ENCODE results near the gene AP3B2.
A peak's percentile ranks its signal among the peaks of the same experiment; 100 is the strongest.
"Not testable (repeated sequence)": the region's sequence is repeated elsewhere in the genome, so short reads cannot be mapped to it uniquely, and the experiment has no call there.

AP3B2 gene

DNA sequence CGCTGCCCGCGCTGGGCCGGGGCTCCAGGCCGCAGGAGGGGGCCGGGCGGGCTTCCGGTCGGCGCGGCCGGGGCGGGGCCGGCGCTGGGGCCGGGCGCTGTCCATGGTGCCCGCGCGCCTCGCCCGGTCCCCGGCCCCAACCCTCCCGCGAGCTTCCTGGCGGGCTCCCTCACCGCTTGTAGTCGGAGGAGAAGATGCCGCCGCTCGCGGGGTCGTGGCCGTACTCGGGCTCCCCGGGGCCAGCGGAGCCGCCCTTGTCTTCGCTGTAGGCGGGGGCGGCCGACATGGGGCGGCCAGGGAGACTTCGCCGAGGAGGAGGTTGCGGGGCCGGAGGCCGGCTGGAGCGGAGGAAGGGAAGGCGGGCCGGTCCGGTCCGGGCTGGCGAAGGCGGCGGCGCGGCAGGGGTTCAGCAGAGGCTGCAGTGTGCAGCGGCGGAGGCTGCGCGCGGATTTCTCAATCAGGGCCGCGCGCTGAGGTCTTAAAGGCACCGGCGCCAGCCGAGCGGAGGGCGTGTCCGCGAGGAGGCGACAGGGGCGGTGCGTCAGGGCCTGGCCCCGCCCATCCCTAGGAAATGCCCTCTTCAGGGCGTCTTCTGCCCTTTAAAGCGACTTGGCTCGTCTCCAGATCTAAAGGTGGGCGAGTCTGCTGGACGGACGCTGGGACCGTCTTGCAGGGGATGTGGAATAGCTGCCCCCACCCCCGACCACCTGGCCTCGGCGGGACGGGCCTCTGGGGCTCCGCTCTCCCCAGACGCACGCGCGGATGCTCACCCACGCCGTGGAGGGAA is at the start of gene AP3B2:
Gene AP3B2, minus strand, starts transcription at position 455 of the 787 bp plus-strand sequence. Its CDS starts 169 bp downstream, at position 286.
- peak; percentile 65 to 68 for DNase-seq

GRCh38 chr15:82751308-82751707 is 41.6 kb upstream of the AP3B2 start:
- no peak for DNase-seq

- no peak for DNase-seq
These were observed 41.1 kb upstream of the AP3B2 start for GRCh38 chr15:82750831-82751180.

DNA sequence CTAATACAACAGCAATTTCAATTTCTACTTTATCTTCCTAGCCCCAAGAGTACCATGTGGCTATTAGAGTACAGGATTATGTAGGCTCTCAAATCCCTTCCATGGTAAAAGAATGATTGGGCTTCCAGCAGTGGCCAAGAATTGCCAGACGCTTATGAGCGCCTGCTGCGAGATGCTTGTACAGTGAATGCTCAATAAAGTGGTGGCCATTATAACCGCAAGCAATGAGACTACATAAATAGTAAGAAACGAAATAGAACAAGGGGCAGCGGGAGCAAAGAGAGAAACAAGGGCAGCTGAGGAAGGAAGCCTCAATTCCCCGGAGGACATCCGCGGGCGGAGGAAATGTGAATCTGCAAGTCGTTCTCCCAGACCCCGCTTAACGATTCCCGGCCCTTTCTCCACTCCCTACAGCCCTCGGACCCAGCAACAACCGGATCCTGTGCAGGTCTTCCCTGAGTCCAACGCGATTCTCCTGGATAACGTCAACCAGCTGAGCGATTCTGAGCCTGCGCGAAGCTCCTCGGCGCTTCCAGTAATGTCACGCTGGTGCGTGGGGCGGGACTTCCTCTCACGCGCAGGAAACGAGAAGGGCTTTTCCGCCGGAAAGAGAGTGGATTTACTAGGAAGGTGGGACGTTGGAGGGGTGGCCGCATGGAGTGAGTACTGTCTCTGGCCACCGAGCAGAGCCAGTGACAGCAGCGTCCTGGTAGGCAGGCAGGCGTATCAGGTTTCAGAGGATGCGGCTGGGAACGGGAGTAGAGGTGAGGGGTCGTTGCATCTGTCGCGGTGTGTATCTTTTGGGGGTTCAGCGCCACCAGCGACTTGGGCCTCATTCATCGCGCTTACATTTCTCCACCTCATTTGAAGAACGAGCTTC is 40.5 kb upstream of the AP3B2 start:
- DNase-seq = peak; percentile 74 to 80

- DNase-seq = no peak
These were observed 38.6 kb upstream of the AP3B2 start for GRCh38 chr15:82748315-82748714.

DNA sequence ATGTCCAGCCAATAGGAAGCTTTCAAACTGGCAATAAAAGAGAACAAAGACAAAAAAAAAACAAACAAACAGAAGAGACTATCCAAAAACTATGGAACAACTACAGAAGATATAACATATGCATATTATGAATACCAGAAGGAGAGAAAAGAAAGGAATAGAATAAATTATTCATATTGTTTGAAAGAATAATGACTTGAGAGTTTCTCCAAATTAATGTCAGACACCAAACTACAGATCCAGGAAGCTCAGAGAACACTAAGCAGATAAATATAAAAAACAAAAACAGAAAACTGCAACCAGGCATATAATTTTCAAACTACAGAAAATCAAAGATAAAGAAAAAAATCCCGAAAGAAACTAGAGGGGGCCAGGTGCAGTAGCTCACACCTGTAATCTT is 34.1 kb upstream of the AP3B2 start:
- DNase-seq = no peak

DNA sequence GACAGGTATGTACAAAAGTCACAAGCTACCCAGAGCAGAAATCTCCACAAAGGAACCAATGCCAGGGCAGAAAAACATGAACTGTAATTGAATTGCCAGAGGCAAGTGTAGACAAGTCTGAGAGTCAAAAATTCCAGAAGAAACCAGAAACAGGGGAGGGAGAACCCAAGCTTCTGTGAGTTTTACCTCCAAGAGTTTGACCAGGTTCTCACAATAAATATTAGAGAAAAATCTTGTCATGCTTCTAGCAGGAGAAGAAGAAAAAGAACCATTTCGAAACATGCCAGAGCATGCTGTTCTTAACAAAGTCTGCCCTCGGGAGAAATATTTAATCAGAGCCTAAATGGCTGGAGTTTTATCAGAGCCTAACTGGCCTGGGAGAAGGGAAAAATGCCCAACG is 32.5 kb upstream of the AP3B2 start:
- no peak for DNase-seq

GRCh38 chr15:82739086-82739485 is 29.4 kb upstream of the AP3B2 start:
- no peak for DNase-seq

GRCh38 chr15:82737975-82738374 is 28.3 kb upstream of the AP3B2 start:
- no peak for DNase-seq

- no peak for DNase-seq
These were observed 21.9 kb upstream of the AP3B2 start for GRCh38 chr15:82731527-82731926.

DNA sequence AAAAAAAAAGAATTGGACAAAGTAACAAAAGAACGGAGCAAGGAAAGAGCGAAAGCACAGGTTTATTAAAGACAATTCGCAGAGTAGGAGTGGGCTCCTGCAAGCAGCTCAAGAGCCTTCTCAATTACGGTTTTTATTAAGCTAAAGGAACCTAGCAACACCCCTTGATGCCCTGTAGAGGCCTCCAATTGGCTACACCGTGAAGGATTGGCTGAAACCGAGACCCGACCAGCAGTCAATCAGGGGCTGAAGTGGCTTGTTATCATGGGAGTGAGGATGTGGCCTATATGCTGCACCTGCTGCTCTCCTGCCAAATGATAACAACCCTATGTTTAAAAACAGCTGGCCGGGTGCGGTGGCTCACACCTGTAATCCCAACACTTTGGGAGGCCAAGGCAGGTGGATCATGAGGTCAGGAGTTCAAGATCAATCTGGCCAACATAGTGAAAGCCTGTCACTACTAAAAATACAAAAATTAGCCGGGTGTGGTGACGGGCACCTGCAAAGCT is 20.4 kb upstream of the AP3B2 start:
- no peak for DNase-seq

- no peak for DNase-seq
These were observed 17.1 kb upstream of the AP3B2 start for GRCh38 chr15:82726816-82727215.

GRCh38 chr15:82715003-82715402 is 5.3 kb upstream of the AP3B2 start:
- no peak for DNase-seq

GRCh38 chr15:82714016-82714415 is 4.3 kb upstream of the AP3B2 start:
- DNase-seq = no peak

GRCh38 chr15:82712036-82712435 is 2.4 kb upstream of the AP3B2 start:
- no peak for DNase-seq

- DNase-seq = no peak
These were observed 1.3 kb upstream of the AP3B2 start for GRCh38 chr15:82710926-82711490.

DNA sequence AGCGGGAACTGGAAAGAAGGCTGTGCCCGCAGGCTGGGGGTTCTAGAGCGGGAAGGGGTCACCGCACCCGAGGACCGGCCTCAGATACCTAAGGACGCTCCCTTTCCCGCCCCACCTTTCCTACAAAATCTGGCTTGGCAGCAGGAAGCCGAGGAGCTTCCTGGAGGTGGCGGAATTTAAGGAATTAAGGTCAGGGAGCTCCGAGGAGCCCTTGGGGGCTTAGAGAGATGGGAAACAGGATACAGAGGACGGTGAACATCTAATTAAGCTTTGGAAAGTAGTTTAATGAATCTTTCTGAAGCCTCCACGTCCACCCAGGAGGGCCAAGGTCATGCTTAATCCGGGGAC is 507 bp upstream of the AP3B2 start:
- DNase-seq = no peak

GRCh38 chr15:82709081-82709420 is 624 bp downstream of the AP3B2 start:
- DNase-seq = no peak

DNA sequence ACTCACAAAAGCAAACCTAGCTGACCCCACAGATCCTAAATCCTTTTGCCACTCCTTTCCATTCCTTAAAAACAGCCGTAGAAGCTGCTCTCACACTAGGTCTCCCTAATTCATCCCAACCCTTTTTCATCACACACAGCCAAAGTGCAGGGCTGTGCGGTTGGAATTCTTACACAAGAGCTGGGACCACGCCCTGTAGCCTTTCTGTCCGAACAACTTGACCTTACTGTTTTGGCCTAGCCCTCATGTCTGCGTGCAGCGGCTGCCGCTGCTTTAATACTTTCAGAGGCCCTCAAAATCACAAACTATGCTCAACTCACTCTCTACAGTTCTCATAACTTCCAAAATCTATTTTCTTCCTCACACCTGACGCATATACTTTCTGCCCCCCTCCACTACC is 3.8 kb downstream of the AP3B2 start:
- DNase-seq = not testable (repeated sequence)

GRCh38 chr15:82699726-82700125 is 9.9 kb downstream of the AP3B2 start:
- no peak for DNase-seq

DNA sequence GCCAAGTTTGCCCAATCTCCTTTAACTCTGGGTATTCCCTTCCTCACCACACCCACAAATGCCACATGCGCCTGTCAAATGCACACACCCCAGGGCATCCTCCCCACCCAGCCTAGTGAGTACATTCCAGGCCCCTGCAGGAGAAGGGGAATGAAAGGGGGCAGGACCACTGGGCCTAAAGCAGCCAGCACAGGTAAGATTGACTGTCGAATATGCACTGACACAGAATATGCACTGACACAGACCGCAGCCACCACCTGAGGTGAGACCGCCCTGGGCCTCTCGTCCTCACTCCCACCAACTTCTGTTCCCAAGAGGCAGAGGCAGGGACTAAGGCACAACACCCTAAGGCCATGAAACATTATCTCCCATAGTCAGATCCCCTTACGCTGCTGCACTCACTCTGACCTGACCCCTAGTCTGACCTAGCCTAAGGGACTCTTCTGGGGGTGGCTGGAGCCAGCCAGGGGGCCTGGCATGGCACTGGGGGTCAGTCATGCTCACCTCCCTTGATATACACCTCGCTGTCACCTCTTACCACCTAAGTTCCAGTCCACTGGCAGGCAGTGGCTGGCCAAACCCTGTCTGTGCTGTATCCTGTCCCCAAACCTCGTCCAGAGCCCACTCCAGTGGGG is 10.8 kb downstream of the AP3B2 start:
- DNase-seq = no peak

GRCh38 chr15:82697735-82698407 is 11.8 kb downstream of the AP3B2 start:
- DNase-seq = no peak

DNA sequence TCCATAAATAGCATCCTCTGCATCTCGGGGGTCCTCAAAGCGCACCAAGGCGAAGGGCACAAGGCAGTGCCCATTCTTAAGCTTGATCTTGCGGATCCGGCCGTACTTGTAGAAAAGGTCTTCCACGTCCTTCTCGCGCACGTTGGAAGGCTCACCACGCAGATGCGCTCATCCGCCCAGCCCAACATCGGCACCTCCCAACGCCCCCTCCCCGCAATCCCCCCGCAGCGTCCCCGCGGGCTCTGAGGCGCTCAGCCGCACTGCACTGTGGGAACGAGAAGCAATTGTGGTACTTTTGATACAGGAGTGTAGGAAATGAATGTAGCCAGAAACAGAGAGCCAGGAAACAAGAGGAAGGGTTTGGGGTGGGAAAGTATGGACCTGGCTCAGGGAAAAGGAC is 17.5 kb downstream of the AP3B2 start:
- no peak for DNase-seq
